Activated CD8-positive, alpha-beta memory T cell treated with anti-CD3 and anti-CD28 coated beads, Interleukin-2, amount 50 U/mL, for 48 hours (primary cell): Measurements from ENCODE around the gene OGDH.
A peak's percentile ranks its signal among the peaks of the same experiment; 100 is the strongest.

ENCODE experiments used
- DNase-seq: peaks from one replicate; pipeline ENCODE4 v3.0.0-alpha.2; 2020

The OGDH gene

DNA sequence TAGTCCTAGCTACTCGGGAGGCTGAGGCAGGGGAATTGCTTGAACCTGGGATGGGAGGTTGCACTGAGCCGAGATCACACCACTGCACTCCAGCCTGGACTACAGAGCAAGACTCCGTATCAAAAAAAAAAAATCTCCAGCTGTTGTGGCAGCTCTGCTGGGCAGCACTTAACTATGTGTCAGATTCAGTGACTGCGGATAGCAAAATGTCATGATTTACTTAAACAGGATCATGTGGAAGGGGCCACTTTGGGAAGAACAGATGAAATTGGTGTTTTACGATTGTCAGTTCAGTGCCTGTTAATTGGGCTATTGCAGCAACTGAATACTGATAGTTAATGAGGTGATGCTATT lies 15.3 kb downstream of the OGDH start:
- no peak for DNase-seq

DNA sequence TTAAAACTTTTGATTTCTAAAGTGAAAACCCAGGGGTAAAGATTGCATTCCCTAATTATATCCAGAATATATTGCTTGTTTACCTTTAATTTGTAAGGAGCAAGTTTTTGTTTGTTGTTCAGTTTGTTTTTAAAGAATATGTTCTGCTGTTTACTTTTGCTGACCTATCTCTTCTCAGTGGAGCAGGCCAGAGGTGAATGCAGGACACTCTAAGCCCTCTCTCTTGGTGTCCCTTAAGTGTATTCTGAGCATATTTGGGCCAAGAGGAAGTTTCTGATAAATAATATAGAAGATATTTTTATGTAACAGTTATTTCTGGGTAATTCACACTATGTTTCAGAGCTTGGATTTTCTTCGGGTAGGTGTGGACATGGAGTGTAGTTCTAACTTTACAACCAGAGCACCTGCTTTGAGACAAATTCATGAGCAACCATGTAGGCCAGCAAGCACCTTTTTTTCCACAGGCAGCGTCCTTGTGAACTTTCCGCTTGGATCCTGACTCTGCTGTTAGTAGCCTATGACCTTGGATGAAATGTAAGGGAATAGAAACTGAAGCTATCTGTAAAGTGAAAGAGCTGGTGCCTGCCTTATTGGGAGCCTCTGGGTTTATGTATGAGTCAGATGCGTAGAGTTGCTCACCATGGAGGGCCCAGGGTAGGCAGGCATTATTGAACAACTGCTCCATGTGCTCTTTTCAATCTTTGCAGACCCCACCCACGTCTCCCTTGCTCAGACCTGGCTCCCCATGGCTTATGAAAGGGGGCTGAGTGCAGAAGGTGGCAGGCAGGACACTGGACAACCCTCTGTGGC lies 16.1 kb downstream of the OGDH start:
- DNase-seq = no peak

DNA sequence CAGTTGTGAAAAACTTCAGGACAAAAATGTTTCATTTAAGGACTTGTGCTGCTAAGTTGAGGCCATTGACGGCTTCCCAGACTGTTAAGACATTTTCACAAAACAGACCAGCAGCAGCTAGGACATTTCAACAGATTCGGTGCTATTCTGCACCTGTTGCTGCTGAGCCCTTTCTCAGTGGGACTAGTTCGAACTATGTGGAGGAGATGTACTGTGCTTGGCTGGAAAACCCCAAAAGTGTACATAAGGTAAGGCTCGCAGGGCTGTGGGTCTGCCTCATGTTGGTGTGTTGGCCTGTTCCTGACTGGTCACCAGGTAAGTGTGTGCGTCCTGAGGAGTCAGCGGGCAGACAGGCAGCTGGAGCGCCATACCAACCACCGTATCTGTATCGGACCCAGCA lies 17.9 kb downstream of the OGDH start:
- no peak for DNase-seq

DNA sequence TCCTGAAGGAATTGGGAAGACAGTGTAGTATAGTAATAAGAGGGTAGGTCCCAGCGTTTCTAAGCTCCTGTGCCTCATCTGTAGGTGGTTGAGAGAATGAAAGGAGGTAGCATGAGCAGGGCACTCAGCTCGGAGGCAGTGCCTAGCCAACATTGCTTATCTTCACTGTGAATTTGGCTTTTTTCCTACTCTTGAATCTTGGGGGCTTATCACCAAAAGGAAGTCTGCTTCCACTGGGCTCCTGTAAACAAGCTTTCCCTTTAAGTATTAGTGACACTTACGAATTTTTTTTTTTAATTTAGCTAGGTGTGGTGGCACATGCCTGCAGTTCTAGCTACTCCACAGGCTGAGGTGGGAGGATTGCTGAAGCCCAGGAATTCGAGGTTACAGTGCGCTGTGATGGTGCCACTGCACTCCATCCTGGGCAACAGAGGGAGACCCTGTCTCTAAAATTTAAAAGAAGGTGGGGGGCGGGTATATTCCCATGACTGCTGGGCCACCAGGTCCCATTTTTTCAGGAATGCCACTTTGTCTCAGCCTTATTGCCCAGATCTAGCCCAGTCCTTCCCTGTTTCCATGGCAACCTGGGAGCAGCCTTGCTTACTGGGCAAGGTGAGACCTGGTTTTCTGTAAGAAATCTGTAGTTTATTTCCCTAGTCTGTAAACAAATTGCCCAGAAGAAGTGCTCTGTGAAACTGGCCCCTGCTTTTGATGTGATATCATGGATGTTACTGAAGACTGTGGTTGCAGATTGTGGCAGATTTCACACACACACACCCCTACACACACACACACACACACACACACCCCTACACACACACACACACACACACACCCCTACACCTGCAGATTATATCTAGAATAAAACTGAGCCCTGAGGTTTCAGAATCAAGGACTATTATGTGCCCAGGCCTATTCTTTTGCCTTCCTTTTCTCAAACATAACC lies 19.4 kb downstream of the OGDH start:
- no peak for DNase-seq

DNA sequence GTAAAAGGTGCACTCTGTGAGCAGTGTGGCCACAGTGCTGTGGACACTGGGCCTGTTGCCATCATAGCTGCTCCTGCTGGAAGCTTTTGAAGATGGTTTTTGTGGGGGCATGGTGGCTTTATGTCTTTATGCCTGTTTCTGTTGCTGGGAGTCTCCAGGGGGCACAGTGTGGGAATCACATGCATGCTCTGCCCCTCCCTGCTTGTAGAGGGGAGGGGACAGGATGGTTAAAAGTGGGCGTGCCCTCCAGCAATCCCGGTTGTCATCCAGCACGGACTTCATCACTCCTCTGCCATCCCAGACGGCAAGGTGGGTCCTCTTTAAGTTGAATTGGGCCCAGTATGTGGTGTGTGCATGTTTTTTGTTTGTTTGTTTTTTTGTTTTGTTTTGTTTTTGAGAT lies 20.2 kb downstream of the OGDH start:
- DNase-seq = no peak

DNA sequence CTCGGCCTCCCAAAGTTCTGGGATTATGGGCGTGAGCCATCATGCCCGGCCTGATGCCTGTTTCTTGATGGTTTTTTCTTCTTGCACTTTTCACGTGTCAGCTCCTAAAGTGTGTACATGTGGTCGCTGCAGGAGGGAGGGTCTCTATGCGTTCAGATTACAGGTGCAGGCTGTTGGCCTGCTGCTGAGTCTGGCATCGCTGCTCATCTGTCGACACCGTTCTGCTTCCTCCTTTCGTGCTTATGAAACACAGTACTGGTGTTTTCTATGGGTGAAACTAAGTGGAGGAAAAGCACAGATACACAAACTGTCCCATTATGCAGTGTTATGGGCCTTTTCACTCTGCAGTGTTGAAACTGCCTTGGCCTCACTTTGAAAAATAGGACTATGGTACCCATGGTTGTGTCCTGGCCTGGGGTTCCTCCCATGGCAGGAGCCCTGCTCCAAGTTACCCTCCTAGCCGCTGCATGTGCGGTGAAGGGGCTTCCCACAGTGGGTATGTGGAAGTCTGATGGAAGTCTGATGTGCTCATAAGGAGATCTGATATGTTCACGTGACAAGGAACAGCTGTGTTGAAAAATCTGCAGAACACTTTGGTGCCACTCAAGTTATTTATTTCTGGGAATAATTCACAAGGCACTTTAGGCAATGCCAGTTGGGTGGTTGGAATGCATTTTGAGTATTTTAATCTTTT lies 23.5 kb downstream of the OGDH start:
- DNase-seq = no peak

DNA sequence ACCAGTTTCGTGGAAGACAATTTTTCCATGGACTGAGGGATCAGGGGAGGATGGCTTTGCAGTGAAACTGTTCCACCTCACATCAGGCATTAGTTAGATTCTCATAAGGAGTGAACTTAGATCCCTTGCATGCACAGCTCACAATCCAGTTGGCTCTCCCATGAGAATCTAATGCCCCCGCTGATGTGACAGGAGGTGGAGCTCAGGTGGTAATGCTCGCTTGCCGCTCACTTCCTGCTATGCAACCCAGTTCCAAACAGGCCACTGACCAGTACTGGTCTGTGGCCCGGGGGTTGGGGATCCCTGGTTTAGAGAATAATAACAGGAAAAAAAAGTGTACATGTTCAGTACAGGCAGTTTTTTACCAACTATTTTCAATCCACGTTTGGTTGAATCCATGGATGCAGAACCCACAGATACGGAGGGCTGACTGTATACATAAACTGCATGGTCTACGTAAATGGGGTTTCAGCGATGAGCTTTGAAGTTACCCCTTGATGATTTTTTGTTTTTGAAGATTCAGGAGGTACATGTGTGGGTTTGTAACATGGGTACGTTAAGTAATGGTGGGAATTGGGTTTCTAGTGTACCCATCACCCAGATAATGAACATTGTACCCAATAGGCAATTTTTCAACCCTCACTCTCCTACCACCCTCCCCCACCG lies 24.5 kb downstream of the OGDH start:
- no peak for DNase-seq

- DNase-seq = no peak
Measured at GRCh38 chr7:44631458-44632115, 25.2 kb downstream of the OGDH start.

- no peak for DNase-seq
Measured at GRCh38 chr7:44632196-44632595, 25.8 kb downstream of the OGDH start.

- DNase-seq = peak; percentile 70
Measured at GRCh38 chr7:44633254-44634186, 27.1 kb downstream of the OGDH start.

- DNase-seq = no peak
Measured at GRCh38 chr7:44634187-44634838, 27.9 kb downstream of the OGDH start.

DNA sequence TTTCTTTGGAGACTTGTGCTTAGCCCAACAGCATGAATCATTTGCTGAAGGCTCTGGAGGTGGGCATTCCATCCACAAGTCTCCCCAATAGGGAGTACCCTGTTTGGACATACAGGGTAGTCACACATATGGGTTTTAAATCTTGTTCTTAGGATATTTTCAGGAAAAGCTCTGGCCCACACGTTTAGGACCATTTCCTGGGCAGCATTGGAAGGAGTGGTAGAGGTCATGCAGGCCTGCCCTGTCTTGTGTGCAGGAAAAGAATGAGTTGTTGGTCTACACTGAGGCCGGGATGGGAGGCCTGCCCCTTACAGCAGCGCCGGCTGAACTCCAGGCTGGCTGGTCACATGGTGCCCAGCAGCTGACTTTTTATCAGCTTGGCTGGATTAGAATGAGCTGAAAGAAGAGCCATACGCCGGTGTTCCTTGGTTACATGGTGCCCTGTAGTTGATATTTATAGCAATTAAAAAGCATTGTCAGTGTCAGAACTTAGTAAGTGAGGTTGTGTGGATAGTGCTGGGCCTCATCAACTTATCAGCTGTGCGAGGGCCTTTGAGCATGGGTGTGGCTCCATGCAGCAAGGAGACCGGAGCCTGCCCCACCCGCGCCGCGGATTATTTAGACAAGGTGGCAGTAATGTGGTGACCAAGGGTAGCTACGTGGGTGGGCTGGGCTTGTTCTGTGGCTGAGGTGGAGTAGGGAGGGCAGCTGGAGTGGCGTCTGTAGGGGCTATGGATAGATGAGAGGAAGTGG lies 28.6 kb downstream of the OGDH start:
- no peak for DNase-seq

DNA sequence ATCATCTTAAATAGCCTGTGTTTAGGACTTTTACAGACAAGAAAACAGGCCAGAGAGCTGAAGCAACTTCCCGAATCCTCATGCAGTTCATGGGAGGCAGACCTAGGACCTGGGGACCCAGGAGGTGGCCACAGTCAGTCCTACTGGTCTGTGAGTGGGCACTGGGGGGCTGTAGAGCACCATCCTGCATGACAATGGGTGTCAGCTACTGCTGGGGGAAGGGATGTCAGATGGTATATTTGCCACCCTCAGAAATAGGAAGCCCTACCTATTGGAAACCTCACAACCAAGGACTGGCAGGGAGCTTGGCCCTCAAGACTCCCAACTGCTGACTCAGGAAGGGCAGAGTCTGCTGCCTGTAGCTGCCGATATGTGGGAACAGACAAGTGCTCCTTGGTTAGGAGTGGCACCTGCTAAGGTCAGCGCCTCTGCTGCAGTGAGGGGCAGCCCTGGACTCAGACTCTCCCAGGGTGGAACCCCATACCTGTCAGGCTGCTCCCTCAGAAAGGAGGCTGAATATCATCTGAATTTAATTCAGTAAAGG lies 29.7 kb downstream of the OGDH start:
- no peak for DNase-seq

DNA sequence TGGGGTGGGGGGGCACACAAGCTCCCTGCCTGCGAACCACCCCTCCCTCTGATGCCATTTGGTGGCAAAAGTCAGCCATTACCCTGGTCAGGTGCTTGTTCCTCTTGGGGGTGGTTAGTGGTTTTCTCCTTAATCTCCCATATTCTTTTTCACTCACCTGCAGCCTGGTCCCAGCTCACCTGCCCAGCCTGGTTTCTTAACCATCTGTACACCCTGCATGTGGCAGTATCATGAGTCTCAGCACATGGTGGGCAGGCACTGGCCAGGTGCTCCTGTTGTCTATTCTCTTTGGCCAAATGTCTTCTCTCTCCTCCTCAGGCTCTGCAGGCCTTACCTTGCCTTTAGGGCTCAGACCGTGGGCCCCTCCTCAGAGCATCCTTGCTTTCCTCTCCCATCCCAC lies 30.5 kb downstream of the OGDH start:
- no peak for DNase-seq

GRCh38 chr7:44637788-44638594 lies 31.6 kb downstream of the OGDH start:
- DNase-seq = peak; percentile 73

- peak; percentile 84 for DNase-seq
Measured at GRCh38 chr7:44638611-44639557, 32.5 kb downstream of the OGDH start.

GRCh38 chr7:44639671-44640321 lies 33.4 kb downstream of the OGDH start:
- DNase-seq = no peak
